ENCODE measurements around the gene ACTN4.

ACTN4 gene

DNA sequence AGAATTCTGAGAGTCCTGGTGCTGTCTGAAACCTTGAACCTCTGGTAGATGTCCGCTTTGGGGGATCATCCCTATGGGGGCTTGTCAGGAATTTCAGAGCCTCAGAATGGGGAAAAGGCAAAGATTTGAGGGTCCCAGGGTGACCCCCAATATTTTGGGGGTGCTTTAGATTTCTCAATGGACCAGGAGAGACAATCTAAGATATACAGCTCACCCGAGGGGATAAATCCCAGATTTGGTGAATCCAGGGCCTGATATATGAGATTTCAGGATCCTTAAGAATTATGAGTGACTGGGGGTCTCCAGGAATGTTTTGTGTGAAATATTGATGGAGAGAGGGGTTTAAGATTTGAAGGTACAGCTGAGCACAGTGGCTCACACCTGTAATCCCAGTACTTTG lies 93.5 kb downstream of the ACTN4 start:
- TF ChIP-seq, protein P1, sequence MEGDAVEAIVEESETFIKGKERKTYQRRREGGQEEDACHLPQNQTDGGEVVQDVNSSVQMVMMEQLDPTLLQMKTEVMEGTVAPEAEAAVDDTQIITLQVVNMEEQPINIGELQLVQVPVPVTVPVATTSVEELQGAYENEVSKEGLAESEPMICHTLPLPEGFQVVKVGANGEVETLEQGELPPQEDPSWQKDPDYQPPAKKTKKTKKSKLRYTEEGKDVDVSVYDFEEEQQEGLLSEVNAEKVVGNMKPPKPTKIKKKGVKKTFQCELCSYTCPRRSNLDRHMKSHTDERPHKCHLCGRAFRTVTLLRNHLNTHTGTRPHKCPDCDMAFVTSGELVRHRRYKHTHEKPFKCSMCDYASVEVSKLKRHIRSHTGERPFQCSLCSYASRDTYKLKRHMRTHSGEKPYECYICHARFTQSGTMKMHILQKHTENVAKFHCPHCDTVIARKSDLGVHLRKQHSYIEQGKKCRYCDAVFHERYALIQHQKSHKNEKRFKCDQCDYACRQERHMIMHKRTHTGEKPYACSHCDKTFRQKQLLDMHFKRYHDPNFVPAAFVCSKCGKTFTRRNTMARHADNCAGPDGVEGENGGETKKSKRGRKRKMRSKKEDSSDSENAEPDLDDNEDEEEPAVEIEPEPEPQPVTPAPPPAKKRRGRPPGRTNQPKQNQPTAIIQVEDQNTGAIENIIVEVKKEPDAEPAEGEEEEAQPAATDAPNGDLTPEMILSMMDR (IDR thresholded peaks at IDR 0.05; ENCODE audit: low read depth, low read length), result no peak
- DNase-seq (ENCODE audit: low read depth in 2 of 2), result no peak
- no peak overlapping the region for H3K4me3 ChIP-seq (replicated peaks in 1 of 2; ENCODE audit: low read depth in 2 of 2, low read length in 2 of 2)

DNA sequence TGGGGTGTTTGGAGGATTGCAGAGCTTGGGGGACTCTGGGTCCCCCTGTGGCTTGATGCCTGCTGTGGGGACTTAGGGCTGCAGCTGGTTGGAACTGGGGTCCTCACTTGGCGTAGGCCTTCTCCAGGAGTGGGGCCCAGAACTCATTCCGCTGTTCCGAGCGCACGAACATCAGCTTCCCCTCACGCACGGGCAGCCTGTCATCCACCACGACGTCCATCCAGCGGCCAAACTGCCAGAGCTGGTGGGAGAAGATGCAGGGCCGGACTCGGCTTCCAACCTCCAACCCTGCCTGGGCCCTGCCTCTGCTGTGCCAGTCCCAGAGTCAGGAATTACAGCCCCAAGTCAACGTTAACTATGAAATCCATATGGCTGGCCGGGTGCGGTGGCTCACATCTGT lies 94.2 kb downstream of the ACTN4 start:
- TF ChIP-seq, protein P1 (IDR thresholded peaks at IDR 0.05; ENCODE audit: low read depth, low read length), result no peak
- no peak for DNase-seq (ENCODE audit: low read depth in 2 of 2)
- no peak overlapping the region for H3K4me3 ChIP-seq (replicated peaks in 1 of 2; ENCODE audit: low read depth in 2 of 2, low read length in 2 of 2)

DNA sequence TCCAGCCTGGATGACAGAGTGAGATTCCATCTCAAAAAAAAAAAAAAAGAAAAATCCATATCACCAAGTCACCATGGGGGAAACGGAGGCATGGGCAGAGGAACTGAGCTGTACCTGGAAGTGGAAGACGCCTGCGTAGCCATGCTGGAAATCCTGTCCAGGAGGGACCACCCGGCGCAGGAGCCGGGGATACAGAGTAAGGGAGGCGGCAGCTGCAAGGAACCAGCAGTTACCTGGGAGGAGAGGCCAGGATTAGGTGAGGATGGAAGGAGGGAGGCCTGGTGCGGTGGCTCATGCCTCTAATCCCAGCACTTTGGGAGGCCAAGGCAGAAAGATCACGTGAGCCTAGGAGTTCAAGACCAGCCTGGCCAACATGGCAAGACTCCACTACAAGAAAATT lies 94.8 kb downstream of the ACTN4 start:
- TF ChIP-seq, protein P1 (IDR thresholded peaks at IDR 0.05; ENCODE audit: low read depth, low read length), result no peak
- no peak for DNase-seq (ENCODE audit: low read depth in 2 of 2)
- H3K4me3 ChIP-seq (replicated peaks in 1 of 2; ENCODE audit: low read depth in 2 of 2, low read length in 2 of 2), result no peak overlapping the region

DNA sequence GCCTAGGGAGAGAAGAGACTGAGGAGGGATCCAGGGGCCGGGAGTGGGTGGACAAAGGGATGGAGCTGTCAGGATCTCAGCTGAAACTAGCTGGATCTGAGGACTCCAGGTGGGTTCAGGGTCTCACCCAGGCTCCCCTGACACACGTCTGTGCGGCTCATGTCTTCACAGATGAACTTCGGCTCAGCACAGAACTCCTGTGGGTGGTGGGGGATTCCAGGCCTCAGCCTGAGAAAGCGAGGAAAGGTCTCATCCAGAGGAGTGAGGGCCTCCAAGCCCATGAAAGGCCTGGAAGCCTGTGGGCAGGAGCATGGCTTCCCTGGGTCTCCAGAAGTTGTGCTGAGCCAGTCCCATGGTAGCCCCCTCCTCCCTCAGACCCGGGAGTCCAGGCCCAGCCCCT lies 95.5 kb downstream of the ACTN4 start:
- H3K4me3 ChIP-seq (replicated peaks in 1 of 2; ENCODE audit: low read depth in 2 of 2, low read length in 2 of 2), result no peak overlapping the region
- no peak for DNase-seq (ENCODE audit: low read depth in 2 of 2)
- TF ChIP-seq, protein P1 (IDR thresholded peaks at IDR 0.05; ENCODE audit: low read depth, low read length), result no peak

DNA sequence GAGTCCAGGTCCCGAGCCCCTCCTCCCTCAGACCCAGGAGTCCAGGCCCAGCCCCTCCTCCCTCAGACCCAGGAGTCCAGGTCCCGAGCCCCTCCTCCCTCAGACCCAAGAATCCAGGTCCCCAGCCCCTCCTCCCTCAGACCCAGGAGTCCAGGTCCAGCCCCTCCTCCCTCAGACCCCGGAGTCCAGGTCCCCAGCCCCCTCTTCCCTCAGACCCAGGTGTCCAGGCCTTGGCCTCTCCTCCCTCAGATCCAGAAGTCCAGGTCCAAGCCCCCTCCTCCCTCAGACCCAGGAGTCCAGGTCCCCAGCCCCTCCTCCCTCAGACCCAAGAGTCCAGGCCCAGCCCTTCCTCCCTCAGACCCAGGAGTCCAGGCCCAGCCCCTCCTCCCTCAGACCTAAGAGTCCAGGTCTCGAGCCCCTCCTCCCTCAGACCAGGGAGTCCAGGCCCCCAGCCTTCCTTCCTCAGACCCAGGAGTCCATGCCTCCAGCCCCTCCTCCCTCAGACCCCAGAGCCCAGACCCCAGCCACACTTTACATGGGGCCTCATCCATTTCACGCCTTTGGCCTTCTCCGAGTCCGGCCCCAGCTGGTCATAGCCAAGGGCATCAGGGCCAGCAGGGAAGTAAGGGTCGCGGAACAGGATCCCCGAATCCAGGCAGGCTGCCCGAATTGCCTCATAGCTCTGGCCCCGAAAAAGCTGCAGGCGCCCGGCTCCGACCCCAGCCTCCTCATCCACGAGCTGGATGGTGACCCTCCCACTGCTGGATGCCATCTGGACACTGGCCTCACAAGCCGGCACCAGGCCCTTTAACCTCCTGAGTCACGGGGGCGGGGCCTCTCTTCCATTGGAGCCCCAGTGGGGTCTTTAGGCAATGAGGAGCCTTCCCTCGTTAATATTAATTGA lies 96.2 kb downstream of the ACTN4 start:
- H3K4me3 ChIP-seq (replicated peaks in 1 of 2; ENCODE audit: low read depth in 2 of 2, low read length in 2 of 2), result no peak overlapping the region
- DNase-seq (ENCODE audit: low read depth in 2 of 2), result no peak
- TF ChIP-seq, protein P1 (IDR thresholded peaks at IDR 0.05; ENCODE audit: low read depth, low read length), result no peak

DNA sequence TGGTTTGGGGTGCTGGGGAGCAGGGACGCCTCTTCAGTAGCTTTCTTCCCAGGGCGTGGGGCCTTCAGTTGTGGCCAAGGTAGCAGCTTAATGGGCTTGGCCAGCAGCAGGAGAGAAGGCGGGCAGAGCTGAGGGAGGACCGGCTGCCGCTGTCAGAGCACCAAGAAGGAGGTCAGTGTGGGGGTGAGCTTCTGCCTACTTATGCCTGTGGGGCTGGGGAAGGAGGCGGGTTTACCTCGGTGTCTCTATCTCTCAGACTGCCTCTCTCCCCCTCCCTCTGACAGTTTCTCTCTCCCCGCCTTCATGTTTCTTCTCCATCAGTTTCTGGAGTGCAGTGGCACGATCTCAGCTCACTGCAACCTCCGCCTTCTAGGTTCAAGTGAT lies 96.8 kb downstream of the ACTN4 start, which contains the start of gene CAPN12:
Gene CAPN12 (minus strand): TSS at position 177 of the 384 bp plus-strand sequence. CDS start 309 bp downstream, outside the sequence.
- TF ChIP-seq, protein P1 (IDR thresholded peaks at IDR 0.05; ENCODE audit: low read depth, low read length), result no peak
- DNase-seq (ENCODE audit: low read depth in 2 of 2), result no peak
- no peak within 1 kb of the TSS for H3K4me3 ChIP-seq (replicated peaks in 1 of 2; ENCODE audit: low read depth in 2 of 2, low read length in 2 of 2)

All from cardiac fibroblast (primary cell).